H1 (cell line): ENCODE results near the gene TLR9.

ENCODE experiments used
- CEBPB ChIP-seq: IDR thresholded peaks from 2 replicates; pipeline ENCODE4 v1.6.1; 2012; ENCODE audit warnings: low read depth, low read length
- CHD2 ChIP-seq: IDR thresholded peaks from 2 replicates; pipeline ENCODE4 v1.6.1; 2012; ENCODE audit warnings: low read length, improper control_type of control experiment
- EZH2 ChIP-seq: fragments of 200-600 bp; sonication (generic); IDR thresholded peaks from 2 replicates; pipeline ENCODE4 v1.7.1; 2012; ENCODE audit warnings: low read depth, mild to moderate bottlenecking, moderate library complexity, low read length, inconsistent platforms; ENCODE audit not compliant: severe bottlenecking
- GABPA ChIP-seq: IDR thresholded peaks from 2 replicates; pipeline ENCODE4 v1.6.1; 2011; ENCODE audit warnings: mild to moderate bottlenecking, low read length, moderate library complexity, borderline replicate concordance; ENCODE audit not compliant: insufficient read depth
- JUN ChIP-seq: IDR thresholded peaks from 2 replicates; pipeline ENCODE4 v1.6.1; 2011; ENCODE audit warnings: low read depth, mild to moderate bottlenecking, improper control_type of control experiment, low read length
- POLR2A ChIP-seq, 2 experiments: IDR thresholded peaks; 1 replicate in 1 of 2; 2 replicates in 1 of 2; pipeline ENCODE4 v1.6.1; 2011; ENCODE audit warnings: low read depth in 2 of 2, low read length in 2 of 2, mild to moderate bottlenecking in 2 of 2; ENCODE audit errors: control extremely low read depth in 1 of 2
- POLR2AphosphoS5 ChIP-seq: IDR thresholded peaks from 2 replicates; pipeline ENCODE4 v1.6.1; 2011; ENCODE audit warnings: low read depth, low read length
- RFX5 ChIP-seq: IDR thresholded peaks from 2 replicates; pipeline ENCODE4 v1.6.1; 2011; ENCODE audit warnings: low read depth, low read length, improper control_type of control experiment, borderline replicate concordance
- SP1 ChIP-seq: IDR thresholded peaks from 2 replicates; pipeline ENCODE4 v1.6.1; 2011; ENCODE audit warnings: low read depth, low read length
- YY1 ChIP-seq: IDR thresholded peaks from 2 replicates; pipeline ENCODE4 v1.6.1; 2011; ENCODE audit warnings: low read depth, mild to moderate bottlenecking, low read length
- TF ChIP-seq, protein P1 (sequence below), 3 experiments: IDR thresholded peaks; 1 replicate in 2 of 3; 2 replicates in 1 of 3; pipeline versions ENCODE4 v1.5.1 to v1.6.1; 2011; ENCODE audit warnings: low read length in 3 of 3, mild to moderate bottlenecking in 3 of 3, inconsistent platforms in 2 of 3, low read depth in 1 of 3, moderate library complexity in 1 of 3; ENCODE audit not compliant: insufficient read depth in 1 of 3; ENCODE audit errors: control extremely low read depth in 1 of 3
- TF ChIP-seq, protein P2 (sequence below): IDR thresholded peaks from 2 replicates; pipeline ENCODE4 v1.6.1; 2011; ENCODE audit warnings: low read length, improper control_type of control experiment
- TF ChIP-seq, protein P3 (sequence below): IDR thresholded peaks from 2 replicates; pipeline ENCODE4 v1.6.1; 2011; ENCODE audit warnings: low read depth, mild to moderate bottlenecking, low read length; ENCODE audit not compliant: insufficient read depth

DNA sequence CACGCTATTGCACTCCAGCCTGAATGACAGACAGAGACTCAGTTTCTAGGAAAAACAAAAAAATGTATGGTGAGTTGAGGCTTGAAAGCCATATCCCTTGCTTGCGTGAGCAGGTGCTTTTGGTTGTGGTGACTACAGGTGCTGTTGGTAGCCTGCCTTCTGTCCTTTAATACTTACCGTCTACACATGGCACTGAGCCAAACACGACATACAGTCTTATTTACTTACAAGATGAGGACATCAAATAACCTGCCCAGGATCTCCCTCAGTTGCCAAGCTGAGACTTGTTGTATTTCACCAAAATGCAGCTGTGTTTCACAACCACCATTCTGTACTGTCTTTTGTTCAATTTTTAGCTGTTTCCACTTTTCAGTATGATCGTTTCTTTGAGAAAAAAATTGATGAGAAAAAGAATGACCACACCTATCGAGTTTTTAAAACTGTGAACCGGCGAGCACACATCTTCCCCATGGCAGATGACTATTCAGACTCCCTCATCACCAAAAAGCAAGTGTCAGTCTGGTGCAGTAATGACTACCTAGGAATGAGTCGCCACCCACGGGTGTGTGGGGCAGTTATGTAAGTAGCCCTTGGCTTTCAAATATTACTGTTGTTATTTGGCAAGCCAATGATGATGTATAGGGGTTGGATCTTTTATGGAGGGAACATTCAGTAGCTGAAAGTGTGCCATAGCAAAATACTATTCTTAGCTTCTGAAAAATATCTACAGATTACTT, 20.9 kb downstream of the TLR9 start:
- TF ChIP-seq, protein P1, sequence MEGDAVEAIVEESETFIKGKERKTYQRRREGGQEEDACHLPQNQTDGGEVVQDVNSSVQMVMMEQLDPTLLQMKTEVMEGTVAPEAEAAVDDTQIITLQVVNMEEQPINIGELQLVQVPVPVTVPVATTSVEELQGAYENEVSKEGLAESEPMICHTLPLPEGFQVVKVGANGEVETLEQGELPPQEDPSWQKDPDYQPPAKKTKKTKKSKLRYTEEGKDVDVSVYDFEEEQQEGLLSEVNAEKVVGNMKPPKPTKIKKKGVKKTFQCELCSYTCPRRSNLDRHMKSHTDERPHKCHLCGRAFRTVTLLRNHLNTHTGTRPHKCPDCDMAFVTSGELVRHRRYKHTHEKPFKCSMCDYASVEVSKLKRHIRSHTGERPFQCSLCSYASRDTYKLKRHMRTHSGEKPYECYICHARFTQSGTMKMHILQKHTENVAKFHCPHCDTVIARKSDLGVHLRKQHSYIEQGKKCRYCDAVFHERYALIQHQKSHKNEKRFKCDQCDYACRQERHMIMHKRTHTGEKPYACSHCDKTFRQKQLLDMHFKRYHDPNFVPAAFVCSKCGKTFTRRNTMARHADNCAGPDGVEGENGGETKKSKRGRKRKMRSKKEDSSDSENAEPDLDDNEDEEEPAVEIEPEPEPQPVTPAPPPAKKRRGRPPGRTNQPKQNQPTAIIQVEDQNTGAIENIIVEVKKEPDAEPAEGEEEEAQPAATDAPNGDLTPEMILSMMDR (IDR thresholded peaks at IDR 0.05; ENCODE audit: control extremely low read depth in 1 of 3, insufficient read depth in 1 of 3, low read depth in 1 of 3, low read length in 3 of 3) = no peak
- TF ChIP-seq YY1 = no peak
- TF ChIP-seq CEBPB = no peak
- TF ChIP-seq JUN = no peak
- no peak for TF ChIP-seq POLR2A (IDR thresholded peaks at IDR 0.05; ENCODE audit: control extremely low read depth in 1 of 2, low read depth in 2 of 2, low read length in 2 of 2)
- TF ChIP-seq CHD2 = no peak
- TF ChIP-seq POLR2AphosphoS5 = no peak
- TF ChIP-seq, protein P2, sequence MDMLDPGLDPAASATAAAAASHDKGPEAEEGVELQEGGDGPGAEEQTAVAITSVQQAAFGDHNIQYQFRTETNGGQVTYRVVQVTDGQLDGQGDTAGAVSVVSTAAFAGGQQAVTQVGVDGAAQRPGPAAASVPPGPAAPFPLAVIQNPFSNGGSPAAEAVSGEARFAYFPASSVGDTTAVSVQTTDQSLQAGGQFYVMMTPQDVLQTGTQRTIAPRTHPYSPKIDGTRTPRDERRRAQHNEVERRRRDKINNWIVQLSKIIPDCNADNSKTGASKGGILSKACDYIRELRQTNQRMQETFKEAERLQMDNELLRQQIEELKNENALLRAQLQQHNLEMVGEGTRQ = no peak
- no peak for TF ChIP-seq RFX5
- no peak for TF ChIP-seq GABPA
- TF ChIP-seq SP1 = no peak
- TF ChIP-seq EZH2 = no peak
- TF ChIP-seq, protein P3, sequence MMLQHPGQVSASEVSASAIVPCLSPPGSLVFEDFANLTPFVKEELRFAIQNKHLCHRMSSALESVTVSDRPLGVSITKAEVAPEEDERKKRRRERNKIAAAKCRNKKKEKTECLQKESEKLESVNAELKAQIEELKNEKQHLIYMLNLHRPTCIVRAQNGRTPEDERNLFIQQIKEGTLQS = no peak
